SH-SY5Y (cell line): Measurements from ENCODE around the gene GPC3.
A peak's percentile ranks its signal among the peaks of the same experiment; 100 is the strongest.

ENCODE experiments used
- GATA2 ChIP-seq: IDR thresholded peaks from 2 replicates; pipeline ENCODE4 v1.6.1; 2011; ENCODE audit warnings: mild to moderate bottlenecking, low read depth, low read length
- GATA3 ChIP-seq: IDR thresholded peaks from 2 replicates; pipeline ENCODE4 v1.6.1; 2011; ENCODE audit warnings: low read depth, mild to moderate bottlenecking, low read length, moderate library complexity

Gene GPC3

GRCh38 chrX:133789829-133790228 is 195.6 kb downstream of the GPC3 start:
- no peak for TF ChIP-seq GATA3
- no peak for TF ChIP-seq GATA2

- no peak for TF ChIP-seq GATA2
These were observed 199.0 kb downstream of the GPC3 start for GRCh38 chrX:133786382-133786781.

- no peak for TF ChIP-seq GATA3
- no peak for TF ChIP-seq GATA2
These were observed 202.1 kb downstream of the GPC3 start for GRCh38 chrX:133783274-133783673.

- no peak for TF ChIP-seq GATA3
- TF ChIP-seq GATA2: no peak
These were observed 204.2 kb downstream of the GPC3 start for GRCh38 chrX:133781174-133781573.

- TF ChIP-seq GATA2: no peak
- no peak for TF ChIP-seq GATA3
These were observed 209.3 kb downstream of the GPC3 start for GRCh38 chrX:133776072-133776471.

GRCh38 chrX:133774807-133775206 is 210.6 kb downstream of the GPC3 start:
- no peak for TF ChIP-seq GATA2
- TF ChIP-seq GATA3: no peak

- no peak for TF ChIP-seq GATA2
- no peak for TF ChIP-seq GATA3
These were observed 214.2 kb downstream of the GPC3 start for GRCh38 chrX:133771086-133771646.

- TF ChIP-seq GATA3: peak; percentile 75
- peak; percentile 58 for TF ChIP-seq GATA2
These were observed 230.7 kb downstream of the GPC3 start for GRCh38 chrX:133754657-133755056.

- no peak for TF ChIP-seq GATA2
- no peak for TF ChIP-seq GATA3
These were observed 235.4 kb downstream of the GPC3 start for GRCh38 chrX:133749951-133750350.

GRCh38 chrX:133749370-133749769 is 236.0 kb downstream of the GPC3 start:
- TF ChIP-seq GATA2 (no peak), GATA3 (no peak)

GRCh38 chrX:133747196-133747595 is 238.2 kb downstream of the GPC3 start:
- no peak for TF ChIP-seq GATA2

- TF ChIP-seq GATA2 (no peak), GATA3 (no peak)
These were observed 238.8 kb downstream of the GPC3 start for GRCh38 chrX:133746593-133746992.

GRCh38 chrX:133745349-133745748 is 240.0 kb downstream of the GPC3 start:
- TF ChIP-seq GATA3 (no peak), GATA2 (no peak)

GRCh38 chrX:133742602-133743305 is 242.6 kb downstream of the GPC3 start:
- peak; percentile 48; the same call in 1 of the 2 replicates for TF ChIP-seq GATA3
- no peak for TF ChIP-seq GATA2

- TF ChIP-seq GATA3 (no peak), GATA2 (no peak)
These were observed 244.1 kb downstream of the GPC3 start for GRCh38 chrX:133741303-133741702.
